CD14-positive monocyte (primary cell): ENCODE measurements around the gene INMT. TPM values are rescaled to one million over a fixed set of nuclear protein-coding genes. Genes with fewer than 3 reads are reported as not detected.

Experiments used
- DNase-seq, 3 donors: peaks; one replicate each; pipeline ENCODE4 v3.0.0-alpha.2; 2011 to 2022
- H2AFZ ChIP-seq: 2 replicates; pipeline ENCODE4 v1.6.0; 2012; ENCODE audit warnings: mild to moderate bottlenecking, low read depth, low read length, inconsistent platforms; ENCODE audit not compliant: insufficient read depth, poor library complexity, severe bottlenecking
- H3K27ac ChIP-seq, 2 donors: 1 replicate in 1 of 2; 2 replicates in 1 of 2; pipeline ENCODE4 v1.5.1; 2012 to 2013; ENCODE audit warnings: low read length in 2 of 2, control low read depth in 1 of 2, inconsistent platforms in 1 of 2, low read depth in 1 of 2, mild to moderate bottlenecking in 1 of 2
- H3K27me3 ChIP-seq, 2 donors: one replicate each; pipeline versions ENCODE4 v1.6.0 to v1.6.1; 2011 to 2013; ENCODE audit warnings: low read length in 2 of 2; ENCODE audit not compliant: control insufficient read depth in 2 of 2, insufficient read depth in 2 of 2
- H3K36me3 ChIP-seq, 2 donors: replicated peaks in 1 of 2; 1 replicate in 1 of 2; 2 replicates in 1 of 2; pipeline versions ENCODE4 v1.5.1 to v1.6.1; 2012 to 2013; ENCODE audit warnings: low read length in 2 of 2, control low read depth in 1 of 2, inconsistent platforms in 1 of 2, mild to moderate bottlenecking in 1 of 2; ENCODE audit not compliant: insufficient read depth in 2 of 2, control insufficient read depth in 1 of 2
- H3K4me1 ChIP-seq, 2 donors: 1 replicate in 1 of 2; 2 replicates in 1 of 2; pipeline versions ENCODE4 v1.5.1 to v1.6.1; 2012 to 2013; ENCODE audit warnings: low read length in 2 of 2, control low read depth in 1 of 2, inconsistent platforms in 1 of 2, mild to moderate bottlenecking in 1 of 2, moderate library complexity in 1 of 2; ENCODE audit not compliant: insufficient read depth in 2 of 2, control insufficient read depth in 1 of 2
- H3K4me2 ChIP-seq: replicated peaks from 2 replicates; pipeline ENCODE3; 2012; ENCODE audit warnings: low read length, moderate library complexity, mild to moderate bottlenecking; ENCODE audit not compliant: poor library complexity, severe bottlenecking; ENCODE audit errors: extremely low read depth
- H3K4me3 ChIP-seq, 3 experiments: fragments of 200-600 bp in 1 of 3; sonication (generic) in 1 of 3; replicated peaks in 1 of 3; 1 replicate in 2 of 3; 2 replicates in 1 of 3; pipeline ENCODE4 v1.5.1; 2011 to 2013; ENCODE audit warnings: low read length in 3 of 3, mild to moderate bottlenecking in 3 of 3, control low read depth in 2 of 3, low read depth in 2 of 3, inconsistent platforms in 1 of 3, moderate library complexity in 1 of 3
- H3K79me2 ChIP-seq: 2 replicates; pipeline ENCODE4 v1.6.0; 2012; ENCODE audit warnings: mild to moderate bottlenecking, control low read depth, inconsistent platforms, low read length, moderate library complexity; ENCODE audit not compliant: insufficient read depth
- H3K9ac ChIP-seq: 2 replicates; pipeline ENCODE4 v1.6.0; 2017; ENCODE audit warnings: low read length, mild to moderate bottlenecking; ENCODE audit not compliant: insufficient read depth, poor library complexity, severe bottlenecking
- H3K9me3 ChIP-seq, 2 donors: replicated peaks in 1 of 2; 1 replicate in 1 of 2; 2 replicates in 1 of 2; pipeline versions ENCODE4 v1.5.1 to v1.6.1; 2012 to 2013; ENCODE audit warnings: low read length in 2 of 2, control low read depth in 1 of 2; ENCODE audit not compliant: control insufficient read depth in 1 of 2, insufficient read depth in 1 of 2
- H4K20me1 ChIP-seq: 2 replicates; pipeline ENCODE4 v1.6.0; 2012; ENCODE audit warnings: mild to moderate bottlenecking, low read length, control low read depth, moderate library complexity; ENCODE audit not compliant: insufficient read depth
- H3K27ac Mint-ChIP-seq, 7 donors: one replicate each; pipeline ENCODE4 v1.8.0; 2020; ENCODE audit warnings: mild to moderate bottlenecking in 7 of 7, mixed read lengths in 7 of 7, moderate library complexity in 6 of 7, inconsistent platforms in 2 of 7
- H3K27me3 Mint-ChIP-seq, 3 donors: one replicate each; pipeline ENCODE4 v1.8.0; 2021 to 2022; ENCODE audit warnings: low read depth in 3 of 3, mild to moderate bottlenecking in 3 of 3, mixed read lengths in 3 of 3, moderate library complexity in 3 of 3, inconsistent platforms in 1 of 3
- H3K36me3 Mint-ChIP-seq, 2 donors: one replicate each; pipeline ENCODE4 v1.8.0; 2020; ENCODE audit warnings: mixed read lengths in 2 of 2, inconsistent platforms in 1 of 2, mild to moderate bottlenecking in 1 of 2
- H3K4me1 Mint-ChIP-seq: one replicate; pipeline ENCODE4 v1.8.0; 2020; ENCODE audit warnings: mild to moderate bottlenecking, mixed read lengths
- H3K4me3 Mint-ChIP-seq, 2 donors: one replicate each; pipeline ENCODE4 v1.8.0; 2020; ENCODE audit warnings: mild to moderate bottlenecking in 2 of 2, mixed read lengths in 2 of 2, moderate library complexity in 1 of 2
- H3K9me3 Mint-ChIP-seq, 7 donors: one replicate each; pipeline ENCODE4 v1.8.0; 2020 to 2022; ENCODE audit warnings: mixed read lengths in 7 of 7, mild to moderate bottlenecking in 6 of 7, moderate library complexity in 6 of 7, inconsistent platforms in 2 of 7
- WGBS: methylation state at CpG from one replicate; pipeline ENCODE4 v1.1.5; 2013; ENCODE audit warnings: missing lambda C conversion rate; ENCODE audit not compliant: insufficient coverage; 5-methylcytosine and 5-hydroxymethylcytosine counted together
- intact Hi-C, 2 donors: fragments of 100-400 bp; cut with micrococcal nuclease; formaldehyde crosslinking; loops; one replicate each; pipeline versions ENCODE4 v1.15.0 to v1.15.1; 2023
- polyA plus RNA-seq, 3 donors: library from polyadenylated mRNA; depleted of rRNA in 1 of 3; unstranded in 2 of 3; stranded (reverse) in 1 of 3; fragments of 300-500 nt in 2 of 3; fragments of >200 nt in 1 of 3; fragmentation: Illumina TruSeq in 2 of 3; gene quantifications; 1 replicate in 2 of 3; 2 replicates in 1 of 3; pipeline ENCODE4 v1.2.3, GENCODE V29; 2012 to 2021
- TF ChIP-seq, protein P1 (sequence below): fragments of 200-600 bp; IDR thresholded peaks from one replicate; pipeline ENCODE4 v1.8.0; 2022; ENCODE audit warnings: antibody characterized with exemption, mild to moderate bottlenecking

INMT gene
- polyA plus RNA-seq, 3 donors = not detected

DNA sequence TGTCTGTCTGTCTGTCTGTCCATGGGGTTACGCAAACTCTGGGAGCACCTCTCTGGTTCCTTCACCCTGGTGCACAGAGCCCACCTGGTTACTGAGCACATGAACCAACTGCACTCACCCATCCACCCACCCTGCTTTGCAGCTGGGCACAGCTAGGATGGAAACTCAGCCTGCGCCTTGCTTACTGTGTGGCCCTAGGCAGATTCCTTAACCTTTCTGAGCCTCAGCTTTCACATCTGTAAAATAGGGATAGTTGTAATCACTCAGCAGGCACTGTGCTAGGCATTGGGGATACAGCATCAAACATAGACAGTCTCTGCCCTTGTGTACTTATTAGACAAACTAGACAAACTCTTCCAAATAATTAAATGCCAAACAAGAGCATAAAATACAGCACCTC lies 21.8 kb upstream of the INMT start:
- no peaks in the 10 kb centered on the region for H3K36me3 Mint-ChIP-seq
- 100% methylated on average over 1 of the region's 2 CpGs for WGBS
- no peaks in the 10 kb centered on the region for H3K79me2 ChIP-seq
- H3K9ac ChIP-seq = no peak overlapping the region
- H3K27me3 Mint-ChIP-seq = peaks cover 1 to 12% (median 10%) of the 10 kb centered on the region in 3 donors
- no peak overlapping the region for H3K4me2 ChIP-seq
- H3K4me3 Mint-ChIP-seq = no peak overlapping the region
- H3K4me1 ChIP-seq = peaks cover 7 to 12% of the 10 kb centered on the region in 2 donors
- intact Hi-C loops = no loop called here
- peaks cover 15% of the 10 kb centered on the region for H3K4me1 Mint-ChIP-seq
- H3K9me3 ChIP-seq = no peaks in the 10 kb centered on the region
- H3K9me3 Mint-ChIP-seq = peaks cover 0 to 6% (median 1%) of the 10 kb centered on the region in 7 donors
- TF ChIP-seq, protein P1, sequence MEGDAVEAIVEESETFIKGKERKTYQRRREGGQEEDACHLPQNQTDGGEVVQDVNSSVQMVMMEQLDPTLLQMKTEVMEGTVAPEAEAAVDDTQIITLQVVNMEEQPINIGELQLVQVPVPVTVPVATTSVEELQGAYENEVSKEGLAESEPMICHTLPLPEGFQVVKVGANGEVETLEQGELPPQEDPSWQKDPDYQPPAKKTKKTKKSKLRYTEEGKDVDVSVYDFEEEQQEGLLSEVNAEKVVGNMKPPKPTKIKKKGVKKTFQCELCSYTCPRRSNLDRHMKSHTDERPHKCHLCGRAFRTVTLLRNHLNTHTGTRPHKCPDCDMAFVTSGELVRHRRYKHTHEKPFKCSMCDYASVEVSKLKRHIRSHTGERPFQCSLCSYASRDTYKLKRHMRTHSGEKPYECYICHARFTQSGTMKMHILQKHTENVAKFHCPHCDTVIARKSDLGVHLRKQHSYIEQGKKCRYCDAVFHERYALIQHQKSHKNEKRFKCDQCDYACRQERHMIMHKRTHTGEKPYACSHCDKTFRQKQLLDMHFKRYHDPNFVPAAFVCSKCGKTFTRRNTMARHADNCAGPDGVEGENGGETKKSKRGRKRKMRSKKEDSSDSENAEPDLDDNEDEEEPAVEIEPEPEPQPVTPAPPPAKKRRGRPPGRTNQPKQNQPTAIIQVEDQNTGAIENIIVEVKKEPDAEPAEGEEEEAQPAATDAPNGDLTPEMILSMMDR = no peak
- H3K4me3 ChIP-seq = no peak overlapping the region
- no peak for DNase-seq
- no peak overlapping the region for H2AFZ ChIP-seq
- peak overlapping the region in 1 of 7 donors; percentile 44 for H3K27ac Mint-ChIP-seq
- no peak overlapping the region for H3K27ac ChIP-seq
- no peaks in the 10 kb centered on the region for H3K27me3 ChIP-seq
- no peaks in the 10 kb centered on the region for H3K36me3 ChIP-seq
- H4K20me1 ChIP-seq = no peaks in the 10 kb centered on the region

DNA sequence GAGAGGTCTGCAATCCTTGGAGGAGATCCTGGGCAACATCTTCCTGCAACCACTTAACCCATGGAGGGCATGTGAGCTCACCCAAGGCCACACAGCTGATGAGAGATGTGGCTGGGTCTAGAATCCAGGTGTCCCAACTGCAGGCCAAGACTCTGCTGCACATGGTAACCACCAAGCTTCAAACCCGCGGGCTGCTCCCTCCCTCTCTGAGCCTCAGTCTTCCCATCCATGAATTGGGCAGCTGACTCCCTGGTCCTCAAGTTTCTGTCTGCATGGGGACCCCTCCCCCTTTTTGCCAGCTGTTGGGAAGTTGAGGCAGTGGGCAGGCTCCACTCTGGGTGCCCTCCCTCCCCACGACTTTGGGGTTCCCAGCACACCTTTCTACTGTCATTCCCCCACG lies 20.9 kb upstream of the INMT start:
- Histone ChIP-seq H3K4me3 (no peak overlapping the region), H3K4me1 (peaks cover 7 to 12% of the 10 kb centered on the region in 2 donors), H3K36me3 (no peaks in the 10 kb centered on the region), H2AFZ (no peak overlapping the region), H4K20me1 (no peaks in the 10 kb centered on the region), H3K27me3 (no peaks in the 10 kb centered on the region), H3K27ac (no peak overlapping the region), H3K9ac (no peak overlapping the region), H3K9me3 (no peaks in the 10 kb centered on the region), H3K4me2 (no peak overlapping the region), H3K79me2 (no peaks in the 10 kb centered on the region)
- TF ChIP-seq, protein P1 = no peak
- no peak overlapping the region for H3K27ac Mint-ChIP-seq
- H3K27me3 Mint-ChIP-seq = peaks cover 4 to 13% (median 10%) of the 10 kb centered on the region in 3 donors
- WGBS = 79% methylated on average over 2 of the region's 4 CpGs
- H3K4me1 Mint-ChIP-seq = peaks cover 15% of the 10 kb centered on the region
- H3K9me3 Mint-ChIP-seq = peaks cover 0 to 10% (median 3%) of the 10 kb centered on the region in 7 donors
- intact Hi-C loops = no loop called here
- DNase-seq = no peak
- no peaks in the 10 kb centered on the region for H3K36me3 Mint-ChIP-seq
- H3K4me3 Mint-ChIP-seq = peak overlapping the region in 1 of 2 donors; percentile 9
